Endodermal cell (in vitro differentiated cells): ENCODE measurements around the gene WASHC2C. TPM values are rescaled to one million over a fixed set of nuclear protein-coding genes. Genes with fewer than 3 reads are reported as not detected.
"Not testable (repeated sequence)": the region's sequence is repeated elsewhere in the genome, so short reads cannot be mapped to it uniquely, and the experiment has no call there.

Source experiments
- DNase-seq: peaks from one replicate; pipeline ENCODE4 v3.0.0-alpha.2; 2017
- H3K27ac ChIP-seq: 2 replicates; pipeline ENCODE4 v1.5.1; 2013; ENCODE audit warnings: mild to moderate bottlenecking, low read depth, low read length, moderate library complexity
- H3K27me3 ChIP-seq: 2 replicates; pipeline ENCODE4 v1.6.1; 2013; ENCODE audit warnings: mild to moderate bottlenecking, low read length, moderate library complexity; ENCODE audit not compliant: insufficient read depth, control insufficient read depth, poor library complexity, severe bottlenecking
- H3K36me3 ChIP-seq: 2 replicates; pipeline ENCODE4 v1.7.0; 2013; ENCODE audit warnings: mild to moderate bottlenecking, low read length, moderate library complexity; ENCODE audit not compliant: control insufficient read depth, insufficient read depth
- H3K4me1 ChIP-seq: one replicate; pipeline ENCODE4 v1.7.0; 2013; ENCODE audit warnings: low read length; ENCODE audit not compliant: control insufficient read depth, insufficient read depth
- H3K4me3 ChIP-seq: 2 replicates; pipeline ENCODE4 v1.5.1; 2013; ENCODE audit warnings: mild to moderate bottlenecking, low read length, moderate library complexity
- H3K9ac ChIP-seq: 2 replicates; pipeline ENCODE4 v1.6.1; 2013; ENCODE audit warnings: mild to moderate bottlenecking, low read length, moderate library complexity; ENCODE audit not compliant: poor library complexity, severe bottlenecking; ENCODE audit errors: extremely low read depth
- H3K9me3 ChIP-seq: 2 replicates; pipeline ENCODE4 v1.6.1; 2013; ENCODE audit warnings: mild to moderate bottlenecking, low read length, moderate library complexity; ENCODE audit not compliant: control insufficient read depth
- H3K27ac Mint-ChIP-seq: 2 replicates; pipeline ENCODE4 v1.8.0; 2020; ENCODE audit warnings: mixed read lengths
- H3K27me3 Mint-ChIP-seq: 2 replicates; pipeline ENCODE4 v1.8.0; 2021; ENCODE audit warnings: mild to moderate bottlenecking, mixed read lengths; ENCODE audit not compliant: insufficient read depth
- H3K36me3 Mint-ChIP-seq: 2 replicates; pipeline ENCODE4 v1.8.0; 2020; ENCODE audit warnings: low read depth, mixed read lengths
- H3K4me1 Mint-ChIP-seq: 2 replicates; pipeline ENCODE4 v1.8.0; 2020; ENCODE audit warnings: mixed read lengths
- H3K4me3 Mint-ChIP-seq: 2 replicates; pipeline ENCODE4 v1.8.0; 2020; ENCODE audit warnings: mild to moderate bottlenecking, moderate library complexity, mixed read lengths
- H3K9me3 Mint-ChIP-seq: 2 replicates; pipeline ENCODE4 v1.8.0; 2020; ENCODE audit warnings: mild to moderate bottlenecking, mixed read lengths
- WGBS, 2 experiments: methylation state at CpG; one replicate each; pipeline versions ENCODE4 v1.1.5 to v1.1.7; 2013; ENCODE audit warnings: missing lambda C conversion rate in 2 of 2, mixed read lengths in 1 of 2; ENCODE audit not compliant: insufficient coverage in 1 of 2, insufficient read length in 1 of 2; 5-methylcytosine and 5-hydroxymethylcytosine counted together
- total RNA-seq, 2 donors: library from RNA; stranded (reverse); fragmentation: NEBNext Ultra II Directional in 1 of 2; extraction: Animal tissue kit (Norgen Biotek cat#: 25700) in 1 of 2; gene quantifications; 2 replicates in 1 of 2; 3 replicates in 1 of 2; pipeline ENCODE4 v1.2.1, GENCODE V29; 2021
- TF ChIP-seq, protein P1 (sequence below): fragments of 200-600 bp; sonication (generic); conservative IDR thresholded peaks from 2 replicates; pipeline ENCODE4 v1.5.0; 2021; ENCODE audit warnings: antibody characterized with exemption, mild to moderate bottlenecking

WASHC2C gene
- total RNA-seq, 2 donors from 2014 or later: 38.6 to 53.4 TPM

DNA sequence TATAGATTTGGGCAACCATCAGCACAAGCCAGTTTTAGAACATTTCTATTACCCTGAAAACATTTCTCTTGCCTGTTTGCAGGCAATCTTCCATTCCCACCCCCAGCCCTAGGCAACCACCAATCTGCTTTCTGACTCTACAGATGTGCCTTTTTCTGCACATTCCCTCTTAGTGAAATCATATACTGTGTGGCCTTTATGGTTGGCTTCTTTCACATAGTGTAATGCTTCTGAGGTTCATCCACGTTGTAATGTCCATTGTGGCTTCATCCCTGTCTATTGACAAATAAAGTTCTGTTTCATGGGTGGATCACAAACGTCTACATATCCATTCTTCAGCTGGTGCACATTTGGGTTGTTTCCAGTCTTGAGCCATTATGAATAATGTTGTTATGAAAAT, 77.9 kb downstream of the WASHC2C start:
- 83 to 88% methylated on average over 1 to 2 of the region's 2 CpGs for WGBS, 2 experiments
- not testable (repeated sequence) for DNase-seq, H3K9me3 Mint-ChIP-seq, H3K27me3 ChIP-seq, H3K27me3 Mint-ChIP-seq, H3K4me3 Mint-ChIP-seq, H3K4me1 ChIP-seq, H3K36me3 Mint-ChIP-seq, H3K4me1 Mint-ChIP-seq, H3K9ac ChIP-seq, H3K9me3 ChIP-seq, H3K27ac ChIP-seq, H3K27ac Mint-ChIP-seq, H3K36me3 ChIP-seq, H3K4me3 ChIP-seq

GRCh38 chr10:45809837-45810236, 82.8 kb downstream of the WASHC2C start:
- no peaks in the 10 kb centered on the region for H3K9me3 Mint-ChIP-seq
- H3K9me3 ChIP-seq: no peaks in the 10 kb centered on the region
- no peak overlapping the region for H3K27ac Mint-ChIP-seq
- no peaks in the 10 kb centered on the region for H3K27me3 ChIP-seq
- no peak overlapping the region for H3K4me3 Mint-ChIP-seq
- no peak overlapping the region for H3K4me3 ChIP-seq
- TF ChIP-seq, protein P1, sequence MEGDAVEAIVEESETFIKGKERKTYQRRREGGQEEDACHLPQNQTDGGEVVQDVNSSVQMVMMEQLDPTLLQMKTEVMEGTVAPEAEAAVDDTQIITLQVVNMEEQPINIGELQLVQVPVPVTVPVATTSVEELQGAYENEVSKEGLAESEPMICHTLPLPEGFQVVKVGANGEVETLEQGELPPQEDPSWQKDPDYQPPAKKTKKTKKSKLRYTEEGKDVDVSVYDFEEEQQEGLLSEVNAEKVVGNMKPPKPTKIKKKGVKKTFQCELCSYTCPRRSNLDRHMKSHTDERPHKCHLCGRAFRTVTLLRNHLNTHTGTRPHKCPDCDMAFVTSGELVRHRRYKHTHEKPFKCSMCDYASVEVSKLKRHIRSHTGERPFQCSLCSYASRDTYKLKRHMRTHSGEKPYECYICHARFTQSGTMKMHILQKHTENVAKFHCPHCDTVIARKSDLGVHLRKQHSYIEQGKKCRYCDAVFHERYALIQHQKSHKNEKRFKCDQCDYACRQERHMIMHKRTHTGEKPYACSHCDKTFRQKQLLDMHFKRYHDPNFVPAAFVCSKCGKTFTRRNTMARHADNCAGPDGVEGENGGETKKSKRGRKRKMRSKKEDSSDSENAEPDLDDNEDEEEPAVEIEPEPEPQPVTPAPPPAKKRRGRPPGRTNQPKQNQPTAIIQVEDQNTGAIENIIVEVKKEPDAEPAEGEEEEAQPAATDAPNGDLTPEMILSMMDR: peak; percentile 63
- no peak overlapping the region for H3K9ac ChIP-seq
- DNase-seq: peak; percentile 48
- H3K27ac ChIP-seq: no peak overlapping the region
- H3K4me1 Mint-ChIP-seq: no peaks in the 10 kb centered on the region
- 89 to 90% methylated on average over 4 of the region's 4 CpGs for WGBS, 2 experiments
- H3K4me1 ChIP-seq: no peaks in the 10 kb centered on the region
- no peaks in the 10 kb centered on the region for H3K27me3 Mint-ChIP-seq
- H3K36me3 ChIP-seq: no peaks in the 10 kb centered on the region
- H3K36me3 Mint-ChIP-seq: no peaks in the 10 kb centered on the region

DNA sequence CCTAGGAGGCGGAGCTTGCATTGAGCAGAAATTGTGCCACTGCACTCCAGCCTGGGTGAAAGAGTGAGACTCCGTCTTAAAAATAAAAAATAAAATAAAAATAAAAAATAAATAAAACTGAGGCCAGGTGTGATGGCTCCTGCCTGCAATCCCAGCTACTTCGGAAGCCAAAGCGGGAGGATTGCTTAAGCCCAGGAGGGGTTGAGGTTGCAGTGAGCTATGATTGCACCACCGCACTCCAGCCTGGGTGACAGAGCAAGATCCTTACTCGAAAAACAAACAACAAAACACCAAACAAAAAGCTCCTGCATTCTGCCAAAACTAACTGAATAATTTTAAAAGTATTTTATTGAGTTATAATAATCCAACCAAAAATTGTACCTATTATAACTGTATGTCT, 84.0 kb downstream of the WASHC2C start:
- H3K9me3 ChIP-seq: no peaks in the 10 kb centered on the region
- no peaks in the 10 kb centered on the region for H3K4me1 ChIP-seq
- no peak overlapping the region for H3K27ac ChIP-seq
- no peaks in the 10 kb centered on the region for H3K27me3 ChIP-seq
- no peak for DNase-seq
- Mint-ChIP-seq H3K4me3 (no peak overlapping the region), H3K36me3 (peaks cover under 1% of the 10 kb centered on the region), H3K9me3 (no peaks in the 10 kb centered on the region), H3K4me1 (no peaks in the 10 kb centered on the region), H3K27ac (no peak overlapping the region), H3K27me3 (no peaks in the 10 kb centered on the region)
- H3K36me3 ChIP-seq: no peaks in the 10 kb centered on the region
- no peak overlapping the region for H3K9ac ChIP-seq
- TF ChIP-seq, protein P1: no peak
- H3K4me3 ChIP-seq: no peak overlapping the region
- 94 to 100% methylated on average over 1 to 5 of the region's 6 CpGs for WGBS, 2 experiments

GRCh38 chr10:45812959-45813358, 85.9 kb downstream of the WASHC2C start:
- not testable (repeated sequence) for H3K9ac ChIP-seq, H3K27ac Mint-ChIP-seq, H3K27me3 Mint-ChIP-seq, H3K36me3 Mint-ChIP-seq, H3K27me3 ChIP-seq, H3K4me3 ChIP-seq, H3K4me1 ChIP-seq, H3K4me3 Mint-ChIP-seq, H3K9me3 ChIP-seq, H3K36me3 ChIP-seq, H3K4me1 Mint-ChIP-seq, H3K27ac ChIP-seq
- WGBS, 2 experiments: 87 to 93% methylated on average over 7 to 13 of the region's 13 CpGs
- H3K9me3 Mint-ChIP-seq: peaks cover 14% of the 10 kb centered on the region
- peak; percentile 34 for DNase-seq

GRCh38 chr10:45814146-45814545, 87.1 kb downstream of the WASHC2C start:
- peak; percentile 27 for DNase-seq
- not testable (repeated sequence) for H3K27me3 ChIP-seq, H3K27me3 Mint-ChIP-seq, H3K4me3 ChIP-seq, H3K27ac Mint-ChIP-seq, H3K4me3 Mint-ChIP-seq, H3K4me1 Mint-ChIP-seq, H3K9me3 ChIP-seq, H3K36me3 ChIP-seq, H3K4me1 ChIP-seq, H3K27ac ChIP-seq, H3K9ac ChIP-seq
- peaks cover 25% of the 10 kb centered on the region for H3K9me3 Mint-ChIP-seq
- H3K36me3 Mint-ChIP-seq: peaks cover 12% of the 10 kb centered on the region
- 90 to 100% methylated on average over 1 to 4 of the region's 4 CpGs for WGBS, 2 experiments
